Hematopoietic multipotent progenitor cell (in vitro differentiated cells): ENCODE results near the gene CEP89. TPM values are rescaled to one million over a fixed set of nuclear protein-coding genes. Genes with fewer than 3 reads are reported as not detected.
A peak's percentile ranks its signal among the peaks of the same experiment; 100 is the strongest.
"Not testable (repeated sequence)": the region's sequence is repeated elsewhere in the genome, so short reads cannot be mapped to it uniquely, and the experiment has no call there.

ENCODE experiments used
- DNase-seq, 3 donors: peaks; one replicate each; pipeline ENCODE4 v3.0.0-alpha.2; 2011 to 2015; ENCODE audit warnings: low read depth in 2 of 3, low spot score in 2 of 3
- total RNA-seq: library from RNA; depleted of rRNA; stranded (reverse); fragments of >200 nt; gene quantifications from one replicate; pipeline ENCODE4 v1.2.3, GENCODE V29; 2012

Gene CEP89
- total RNA-seq, 1 donor, result 10.0 TPM

DNA sequence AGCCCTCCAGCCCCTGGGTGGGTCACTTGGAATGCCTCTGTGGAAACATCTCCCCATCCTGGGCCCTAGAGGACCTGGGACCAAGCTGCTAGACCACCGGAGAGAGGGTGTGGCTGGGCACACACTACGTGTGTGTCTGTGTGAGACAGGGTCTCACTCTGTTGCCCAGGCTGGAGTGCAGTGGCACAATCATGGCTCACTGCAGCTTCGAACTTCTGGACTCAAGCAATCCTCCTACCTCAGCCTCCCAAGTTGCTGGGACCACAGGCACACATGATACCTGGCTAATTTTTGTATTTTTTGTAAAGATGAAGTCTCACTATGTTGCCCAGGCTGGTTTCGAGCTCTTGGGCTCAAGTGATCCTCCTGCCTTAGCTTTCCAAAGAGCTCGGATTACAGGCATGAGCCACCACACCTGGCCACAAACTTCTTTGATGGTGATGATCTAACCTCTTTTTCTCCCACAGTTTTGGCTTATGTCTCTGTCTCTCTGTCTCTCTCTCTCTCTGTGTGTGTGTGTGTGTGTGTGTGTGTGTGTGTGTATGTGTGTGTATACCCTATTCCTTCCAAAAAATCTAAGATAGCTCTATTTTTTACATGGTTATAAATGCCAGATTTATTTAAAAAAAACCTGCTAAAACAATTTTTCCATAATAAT, 70.1 kb downstream of the CEP89 start:
- no peak for DNase-seq

DNA sequence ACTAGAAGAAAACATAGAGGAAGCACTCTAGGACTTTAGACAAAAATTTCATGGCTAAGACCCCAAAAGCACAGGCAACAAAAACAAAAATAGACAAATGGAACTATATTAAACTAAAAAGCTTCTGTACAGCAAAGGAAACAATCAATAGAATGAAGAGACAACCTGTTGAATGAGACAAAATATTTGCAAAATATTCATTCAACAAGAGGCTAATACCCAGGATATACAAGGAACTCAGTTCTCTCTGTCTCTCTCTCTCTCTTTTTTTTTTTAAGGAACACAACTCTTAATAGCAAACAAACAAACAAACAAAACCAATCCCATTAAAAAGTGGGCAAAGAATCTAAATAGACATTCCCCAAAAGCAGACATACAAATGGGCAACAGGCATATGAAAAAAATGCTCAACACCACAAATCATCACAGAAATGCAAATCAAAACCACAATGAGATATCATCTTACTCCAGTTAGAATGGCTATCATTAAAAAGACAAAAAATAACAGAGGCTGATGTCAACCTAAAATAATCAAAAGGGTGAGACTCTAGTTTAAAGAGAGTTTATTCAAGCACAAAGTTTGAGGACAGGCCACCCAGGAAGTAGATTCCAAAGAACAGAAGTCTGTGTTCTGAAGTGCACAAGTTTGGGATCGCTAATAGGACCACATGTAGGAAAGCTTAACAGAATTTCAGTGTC, 75.1 kb downstream of the CEP89 start:
- no peak for DNase-seq

DNA sequence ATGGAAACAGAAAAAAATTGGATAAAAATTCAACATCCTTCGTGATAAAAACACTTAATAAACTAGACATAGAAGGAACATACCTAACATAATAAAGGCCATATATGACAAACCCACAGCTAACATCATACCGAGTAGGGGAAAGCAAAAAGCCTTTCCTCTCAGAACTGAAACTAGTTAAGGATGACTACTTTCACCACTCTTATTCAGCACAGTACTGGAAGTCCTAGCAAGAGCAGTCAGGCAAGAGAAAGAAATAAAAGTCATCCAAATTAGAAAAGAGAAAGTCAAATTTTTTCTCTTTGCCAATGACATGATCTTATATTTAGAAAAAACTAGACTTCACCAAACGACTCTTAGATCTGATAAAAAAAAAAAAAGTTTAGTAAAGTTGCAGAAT, 76.4 kb downstream of the CEP89 start:
- DNase-seq, result no peak

DNA sequence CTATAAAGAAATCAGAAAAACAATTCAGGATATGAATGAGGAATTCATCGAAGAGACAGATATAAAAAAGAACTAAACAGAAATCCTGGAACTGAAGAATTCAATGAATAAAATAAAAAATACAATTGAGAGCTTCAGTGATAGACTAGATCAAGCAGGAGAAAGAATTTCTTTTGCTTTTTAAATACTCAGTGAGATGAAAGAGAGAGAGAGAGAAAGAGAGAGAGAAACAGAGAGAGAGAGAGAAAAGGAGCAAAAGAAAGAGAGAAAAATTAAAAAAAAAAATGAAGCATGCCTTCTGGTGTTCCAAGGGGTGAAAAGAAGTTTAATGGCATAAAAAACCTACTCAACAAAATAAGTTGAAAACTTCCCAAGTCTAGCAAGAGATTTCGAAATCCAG, 80.1 kb downstream of the CEP89 start:
- DNase-seq, result peak in 1 of 3 donors; percentile 13

DNA sequence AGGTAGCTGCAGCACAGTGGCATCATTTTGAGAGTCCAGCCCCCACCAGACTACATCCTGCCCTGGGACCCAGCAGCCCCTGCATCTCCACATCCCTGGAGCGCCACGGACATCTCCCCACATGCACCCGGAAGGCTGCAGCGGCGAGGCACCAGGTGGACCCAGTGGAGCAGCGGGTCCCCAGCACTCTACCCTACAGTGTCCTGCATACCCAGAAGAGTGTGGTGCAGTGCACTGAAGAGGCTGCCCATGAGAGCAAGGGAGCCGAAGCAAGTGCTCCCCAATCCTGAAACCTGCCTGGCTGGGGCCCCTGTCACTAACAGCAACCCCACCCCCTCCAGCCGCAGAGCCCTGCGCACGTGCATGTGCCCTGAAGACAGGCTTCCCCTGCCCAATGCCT, 80.9 kb downstream of the CEP89 start:
- no peak for DNase-seq

DNA sequence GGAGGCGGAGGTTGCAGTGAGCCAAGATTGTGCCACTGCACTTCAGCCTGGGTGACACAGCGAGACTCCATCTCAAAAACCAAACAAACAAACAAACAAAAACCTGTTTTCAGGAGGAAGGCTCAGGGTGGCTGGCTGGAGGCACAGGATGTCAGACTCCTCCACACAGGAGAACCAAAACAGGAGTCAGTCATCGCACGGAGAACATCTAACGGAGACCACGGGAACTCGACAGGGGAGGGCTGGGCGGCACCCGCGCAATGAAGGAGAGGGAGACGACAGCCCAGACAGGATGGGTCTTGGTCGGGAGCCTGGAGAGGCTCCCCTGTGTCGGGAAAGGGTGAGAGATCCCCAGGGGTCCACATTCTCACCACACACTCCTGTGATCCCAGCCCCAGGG, 81.4 kb downstream of the CEP89 start:
- DNase-seq, result no peak

DNA sequence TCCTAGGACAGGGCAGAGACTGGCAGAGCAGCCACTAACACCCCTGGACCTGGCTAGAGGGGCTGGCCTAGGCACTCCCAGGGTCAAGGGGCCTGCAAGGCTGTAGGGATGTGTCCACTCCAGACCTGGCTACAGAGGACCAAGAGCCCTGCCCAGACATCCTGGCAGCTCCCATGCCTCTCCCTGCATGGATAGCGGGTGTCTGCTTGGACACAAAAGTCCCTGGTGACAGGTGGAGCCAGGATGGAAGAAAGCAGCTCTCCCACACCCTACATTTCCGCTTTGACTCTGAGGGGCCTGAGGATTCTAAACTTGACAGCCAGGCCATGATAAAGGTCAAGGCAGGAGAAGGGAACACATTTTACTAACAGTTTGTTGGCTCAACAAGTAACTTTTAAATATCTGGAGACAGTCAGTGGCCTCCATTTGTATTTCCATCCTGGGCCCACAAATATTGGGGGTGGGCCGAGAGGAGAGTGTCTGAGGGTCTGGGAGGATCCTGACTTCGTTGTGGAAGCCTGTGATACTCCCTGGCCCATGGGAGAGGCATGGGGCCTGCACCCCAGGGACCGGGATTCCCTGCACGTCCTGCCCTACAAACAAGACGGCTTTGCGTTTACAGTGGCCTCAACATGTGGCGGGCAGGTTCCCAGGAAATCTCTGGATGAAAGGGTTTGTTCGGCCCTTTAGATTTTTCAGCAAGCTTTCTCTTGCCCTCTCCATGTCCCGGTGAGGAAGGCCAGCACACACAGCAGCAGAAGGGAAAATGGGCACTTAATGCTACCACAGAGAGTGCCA, 82.4 kb downstream of the CEP89 start:
- no peak for DNase-seq

DNA sequence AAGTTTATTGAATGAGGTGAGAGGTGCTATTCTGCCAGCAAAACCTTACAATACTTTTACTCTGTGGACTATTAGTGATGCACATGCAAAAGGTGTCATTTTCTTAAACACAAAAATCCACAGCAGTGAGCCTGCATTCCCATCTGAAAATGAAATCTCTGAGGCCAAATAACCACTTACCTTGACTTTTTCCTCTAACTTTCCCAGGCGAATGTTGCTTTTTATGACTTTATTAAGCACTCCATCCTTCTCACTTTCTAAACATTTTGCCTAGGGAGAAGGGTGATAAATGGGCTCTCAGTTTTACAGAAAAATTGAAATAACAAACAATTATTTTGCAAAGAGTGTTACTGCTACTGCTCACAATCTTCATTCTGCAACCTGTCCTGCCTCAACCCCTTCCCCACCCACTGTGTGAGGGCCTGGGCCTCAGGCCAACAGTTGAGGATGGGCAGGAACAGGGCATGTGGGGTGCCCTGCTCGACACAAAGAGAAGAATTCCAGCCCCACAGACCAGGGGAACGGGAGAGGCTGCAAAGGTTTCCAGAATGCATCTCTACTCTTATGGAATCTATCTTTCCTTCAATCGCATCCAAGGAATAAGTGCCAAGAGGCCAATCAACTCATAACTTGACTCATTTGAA, 84.1 kb downstream of the CEP89 start:
- no peak for DNase-seq

DNA sequence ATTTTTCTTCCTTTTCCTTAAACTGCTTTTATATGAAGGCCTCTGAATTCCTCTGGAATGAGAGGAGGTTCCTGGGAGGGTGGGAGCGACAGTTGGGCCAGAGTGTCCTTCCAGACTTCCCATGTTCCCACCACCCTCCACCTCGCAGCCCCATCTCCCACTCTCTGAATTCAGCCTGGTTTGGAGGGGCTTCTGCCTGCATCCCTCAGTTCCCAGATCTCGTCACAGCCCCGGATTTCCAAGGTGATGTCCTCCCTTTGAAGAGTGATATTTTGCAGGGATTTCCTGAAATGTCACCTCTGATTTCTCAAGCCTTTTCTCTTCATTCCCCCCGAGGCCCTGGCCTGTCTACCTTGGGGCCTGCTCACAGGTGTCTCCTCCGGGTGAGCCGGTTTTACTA, 85.5 kb downstream of the CEP89 start:
- DNase-seq, result no peak

DNA sequence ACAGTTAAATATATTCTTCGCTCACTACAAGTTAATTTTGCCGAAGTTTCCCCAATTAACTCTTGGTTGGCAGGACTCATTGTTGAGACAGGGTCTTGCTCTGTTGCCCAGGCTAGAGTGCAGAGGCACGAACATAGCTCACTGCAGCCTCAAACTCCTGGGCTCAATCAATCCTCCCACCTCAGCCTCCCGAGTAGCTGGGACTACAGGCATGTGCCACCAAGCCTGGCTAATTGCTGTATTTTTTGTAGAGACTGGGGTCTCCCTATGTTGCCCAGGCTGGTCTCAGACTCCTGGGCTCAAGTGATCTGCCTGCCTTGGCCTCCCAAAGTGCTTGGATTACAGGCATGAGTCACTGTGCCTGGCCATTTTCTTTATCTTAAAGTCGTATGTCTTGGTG, 86.5 kb downstream of the CEP89 start:
- DNase-seq, result not testable (repeated sequence)

DNA sequence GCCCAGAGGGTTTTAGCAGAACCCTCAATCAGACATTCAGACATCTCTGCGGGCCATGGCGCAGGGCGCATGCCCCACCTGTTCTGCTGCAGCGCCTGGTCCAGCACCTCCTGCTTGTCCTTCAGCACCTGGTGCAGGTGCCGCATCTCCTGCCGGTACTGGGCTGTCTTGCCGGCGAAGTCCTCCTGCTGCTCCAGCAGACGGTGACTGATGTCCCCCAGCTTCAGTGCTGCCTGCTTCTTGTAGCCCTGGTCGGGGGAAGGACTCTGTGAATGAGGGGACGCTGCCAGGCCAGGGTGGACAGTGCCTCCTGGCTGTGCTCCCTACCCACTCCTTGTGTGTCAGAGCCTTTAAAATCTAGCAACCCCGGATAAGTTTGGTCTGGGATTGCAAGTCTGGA, 90.0 kb downstream of the CEP89 start:
- no peak for DNase-seq

DNA sequence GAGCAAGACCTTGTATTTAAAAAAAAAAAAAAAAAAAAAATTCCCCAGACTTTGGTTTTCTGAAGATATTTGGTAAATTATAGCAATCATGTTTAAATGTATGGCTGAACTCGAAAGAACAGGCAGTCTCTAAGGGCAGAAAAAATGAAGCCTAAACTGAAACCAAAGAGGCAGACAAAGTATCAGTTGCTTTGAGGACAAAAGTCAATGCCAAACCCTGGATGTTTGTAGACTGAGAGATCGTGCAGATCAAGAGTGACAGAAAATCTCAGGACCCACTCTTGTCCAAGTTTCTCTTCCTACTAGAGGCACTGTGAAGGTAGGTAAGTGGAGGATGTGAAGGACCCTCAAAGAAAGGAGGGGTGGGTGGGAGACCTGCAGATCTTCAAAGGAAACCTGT, 91.1 kb downstream of the CEP89 start:
- no peak for DNase-seq

DNA sequence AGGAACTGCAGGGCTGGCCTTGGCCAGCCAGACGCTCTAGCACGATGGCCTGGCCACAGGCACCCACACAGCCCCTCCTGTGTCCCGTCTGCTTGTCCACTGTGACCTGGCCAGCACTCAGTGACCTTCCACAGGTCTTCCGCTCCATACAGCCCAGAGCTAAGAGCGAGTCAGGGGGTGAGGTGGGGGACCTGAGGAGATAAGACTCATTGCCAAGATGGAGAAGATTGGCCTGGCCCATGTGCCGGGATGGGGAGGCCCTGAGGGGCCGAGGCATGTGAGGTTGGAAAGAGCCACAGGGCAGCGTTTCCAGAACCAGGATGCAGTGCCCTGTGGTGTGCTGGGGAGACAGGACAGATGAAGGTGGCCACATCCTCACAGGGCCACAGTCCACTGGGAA, 92.0 kb downstream of the CEP89 start:
- no peak for DNase-seq

DNA sequence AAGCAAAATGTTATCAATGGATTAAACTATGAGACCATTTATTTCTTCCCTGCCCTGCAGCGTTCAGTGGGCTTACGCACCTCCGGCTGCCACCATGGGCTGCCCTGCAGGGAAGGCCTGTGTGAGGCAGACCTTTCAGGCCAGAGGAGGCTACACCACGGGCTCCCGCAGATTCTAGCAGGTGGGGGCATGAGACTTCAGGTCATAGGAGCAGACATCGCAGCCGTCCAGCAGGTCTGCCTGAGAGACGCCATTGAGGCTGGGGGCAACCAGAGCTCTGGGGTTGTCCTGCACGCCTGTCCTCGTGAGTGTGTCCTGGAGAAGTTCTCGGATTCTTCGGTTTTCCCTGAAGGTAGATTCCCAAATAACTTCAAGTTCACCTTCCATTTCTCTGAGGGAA, 92.8 kb downstream of the CEP89 start:
- no peak for DNase-seq

DNA sequence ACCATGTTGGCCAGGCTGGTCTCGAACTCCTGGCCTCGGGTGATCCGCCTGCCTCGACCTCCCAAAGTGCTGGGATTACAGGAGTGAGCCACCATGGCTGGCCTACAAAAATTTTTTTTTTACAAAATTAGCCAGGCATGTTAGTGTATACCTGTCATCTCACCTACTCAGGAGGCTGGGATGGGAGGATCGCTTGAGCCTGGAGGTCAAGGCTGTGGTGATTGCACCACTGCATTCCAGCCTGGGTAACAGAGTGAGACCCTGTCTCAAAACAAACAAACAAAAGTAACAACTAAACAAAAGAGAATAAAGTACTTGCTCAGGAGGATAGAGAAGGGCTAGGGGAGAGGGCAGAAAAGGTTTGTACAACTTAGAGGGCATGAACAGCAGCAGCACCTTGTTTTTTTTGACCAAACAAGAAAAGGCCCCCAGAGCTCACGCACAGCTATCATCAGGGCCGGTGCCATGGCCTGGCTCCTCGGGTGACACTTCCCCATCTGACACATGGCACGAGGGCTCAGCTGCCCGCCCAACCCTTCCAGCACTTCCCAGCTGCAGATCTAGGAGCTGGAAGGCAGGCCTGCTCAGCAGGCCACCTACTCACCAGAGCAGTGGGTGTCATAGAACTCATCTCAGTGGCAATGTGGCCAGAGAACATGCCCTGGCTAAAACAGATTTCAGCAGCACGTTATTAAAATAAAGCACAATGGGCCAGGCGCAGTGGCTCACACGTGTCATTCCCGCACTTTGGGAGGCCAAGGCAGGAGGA, 93.6 kb downstream of the CEP89 start:
- no peak for DNase-seq

DNA sequence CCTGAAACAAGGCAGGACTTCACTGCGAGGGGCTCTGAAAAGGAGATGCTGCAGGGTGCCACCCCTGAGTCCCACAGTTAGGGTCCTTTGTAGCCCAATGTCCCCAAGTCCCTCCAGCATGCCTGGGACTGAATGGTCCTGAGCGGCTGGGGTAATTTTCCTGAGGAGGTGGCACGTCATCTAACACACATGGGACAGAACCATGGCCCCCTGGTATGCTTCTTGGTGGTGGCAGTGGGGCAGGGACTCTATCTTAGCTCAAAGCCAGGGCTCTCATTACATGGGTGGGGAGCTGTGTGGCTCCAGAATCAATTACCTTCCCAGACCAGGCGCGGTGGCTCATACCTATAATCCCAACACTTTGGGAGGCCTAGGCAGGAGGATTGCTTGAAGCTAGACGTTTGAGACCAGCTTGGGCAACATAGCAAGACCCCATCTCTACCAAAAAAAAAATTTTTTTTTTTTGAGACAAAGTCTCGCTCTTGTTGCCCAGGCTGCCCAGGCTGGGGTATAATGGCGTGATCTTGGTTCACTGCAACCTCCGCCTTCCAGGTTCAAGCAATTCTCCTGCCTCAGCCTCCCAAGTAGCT, 94.3 kb downstream of the CEP89 start:
- DNase-seq, result no peak

DNA sequence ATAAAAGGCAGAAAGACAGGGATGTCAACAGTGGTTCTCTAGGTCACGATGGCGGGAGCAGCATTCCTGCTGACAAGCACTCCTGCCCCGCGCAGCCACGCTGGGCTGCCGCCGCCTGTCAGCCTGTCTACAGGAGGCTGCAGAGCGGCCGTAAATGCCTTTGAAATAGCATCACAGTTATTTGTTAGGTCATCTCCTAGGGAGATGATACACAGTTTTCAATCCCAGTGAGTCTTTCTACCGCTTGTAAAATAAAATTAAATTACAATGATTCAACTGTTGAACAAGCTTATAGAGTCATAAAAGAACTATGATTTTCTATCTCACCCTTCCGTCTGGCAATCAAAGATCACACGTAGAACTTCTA, 94.9 kb downstream of the CEP89 start:
- DNase-seq, result no peak

DNA sequence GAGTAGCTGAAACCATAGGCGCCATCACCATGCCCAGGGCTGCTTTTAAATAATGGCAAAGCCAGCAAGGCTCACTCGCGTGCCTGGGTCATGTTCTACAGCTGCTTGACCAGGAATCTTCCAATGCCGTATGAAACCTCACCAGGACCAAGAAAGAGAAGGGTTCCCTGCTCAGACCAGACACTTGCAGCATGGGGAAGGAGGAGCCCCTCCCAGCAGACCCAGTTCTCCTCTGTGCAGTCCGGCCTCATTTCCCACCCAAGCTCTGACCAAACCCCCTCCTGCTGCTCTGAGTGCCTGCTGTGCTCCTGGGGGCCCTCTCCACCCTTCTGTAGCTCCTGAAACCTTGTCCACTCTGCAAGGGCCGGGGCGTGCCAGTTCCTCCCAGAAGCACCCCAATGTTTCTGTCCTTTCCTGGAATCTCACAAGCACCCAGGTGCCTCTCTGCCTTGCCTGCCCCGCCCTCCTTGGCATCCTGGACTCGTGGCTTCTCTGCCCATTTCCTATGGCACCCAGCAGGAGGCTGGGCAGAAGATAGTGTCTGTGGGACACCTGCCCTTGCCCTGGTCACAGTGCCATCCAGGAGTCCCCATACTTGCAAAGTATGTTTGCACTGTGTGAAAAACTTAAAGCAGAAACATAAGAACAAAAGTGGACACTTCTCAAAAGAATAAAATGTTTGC, 95.4 kb downstream of the CEP89 start:
- no peak for DNase-seq

DNA sequence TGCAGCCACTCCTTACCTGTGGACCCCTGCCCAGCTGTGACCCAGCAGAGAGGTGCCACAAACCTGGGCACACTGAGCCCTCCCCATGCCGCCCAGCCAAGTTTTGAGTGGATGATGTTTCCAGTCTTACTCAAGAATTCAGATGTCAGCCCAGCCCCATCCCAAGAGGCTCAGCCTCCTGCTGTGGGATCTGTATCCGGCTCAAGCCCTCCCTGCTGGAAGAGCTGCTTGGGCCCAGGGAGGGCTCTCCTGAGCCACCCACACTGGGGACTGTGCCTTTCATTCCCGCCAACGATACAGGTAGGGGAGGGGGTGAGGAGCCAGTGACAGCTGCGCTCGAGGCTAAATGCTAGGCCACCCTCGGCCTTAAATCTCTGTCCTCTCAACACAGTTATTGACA, 96.3 kb downstream of the CEP89 start:
- DNase-seq, result no peak

DNA sequence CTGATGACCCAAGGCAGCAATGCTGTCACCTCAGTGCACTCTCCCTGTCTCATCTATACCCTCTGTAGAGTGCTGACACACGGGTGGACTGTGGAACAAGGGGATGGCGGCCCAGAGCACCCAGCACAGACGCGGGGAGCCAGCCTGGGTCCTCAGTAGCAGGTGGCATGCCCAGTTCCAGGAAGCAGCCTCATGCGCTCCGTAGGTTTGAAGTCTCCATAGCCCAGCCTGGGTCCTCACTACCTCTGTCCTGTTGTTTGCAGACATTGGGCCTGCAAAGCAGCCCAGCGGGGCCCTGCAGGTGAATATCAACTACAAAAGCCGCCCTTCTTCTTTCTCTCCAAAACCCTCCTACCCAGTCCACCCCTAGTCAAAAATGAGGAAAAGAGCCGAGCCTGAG, 97.2 kb downstream of the CEP89 start:
- no peak for DNase-seq
